ENCODE results near the gene NSMF.

DNA sequence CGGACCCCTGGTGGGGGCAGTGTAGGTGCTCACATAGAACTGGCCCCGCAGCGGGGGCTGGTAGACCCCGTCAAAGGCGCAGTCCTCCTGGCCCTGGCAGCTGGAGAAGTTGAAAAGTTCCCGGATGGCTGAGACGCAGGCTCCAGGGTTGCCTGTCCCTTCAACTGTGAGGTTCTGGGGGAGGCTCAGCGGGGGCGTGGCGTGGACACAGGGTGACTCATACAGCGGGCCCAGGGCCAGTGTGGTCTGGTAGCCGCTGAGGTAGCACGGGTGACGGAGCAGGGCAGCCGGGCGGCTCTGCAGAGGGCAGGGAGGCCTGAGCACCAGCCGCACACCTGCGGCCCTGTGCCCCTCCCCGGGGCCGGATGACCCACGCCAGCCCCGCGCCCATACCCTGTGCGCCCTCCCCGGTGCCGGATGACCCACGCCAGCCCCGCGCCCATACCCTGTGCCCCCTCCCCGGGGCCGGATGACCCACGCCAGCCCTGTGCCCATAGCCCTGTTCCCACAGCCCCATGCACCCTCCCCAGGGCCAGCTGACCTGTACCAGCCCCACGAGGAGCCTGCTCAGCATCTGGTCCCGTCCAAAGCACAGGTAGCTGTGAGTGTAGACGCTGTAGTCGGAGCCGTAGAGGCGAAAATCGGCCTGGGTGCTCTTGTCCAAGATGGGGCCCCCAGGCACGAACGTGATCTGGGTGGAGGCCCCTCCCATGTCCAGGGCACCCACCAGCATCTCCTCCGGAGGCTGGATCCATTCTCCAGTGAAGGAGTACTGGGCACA is 23.0 kb downstream of the NSMF start:
- TF ChIP-seq, protein P1, sequence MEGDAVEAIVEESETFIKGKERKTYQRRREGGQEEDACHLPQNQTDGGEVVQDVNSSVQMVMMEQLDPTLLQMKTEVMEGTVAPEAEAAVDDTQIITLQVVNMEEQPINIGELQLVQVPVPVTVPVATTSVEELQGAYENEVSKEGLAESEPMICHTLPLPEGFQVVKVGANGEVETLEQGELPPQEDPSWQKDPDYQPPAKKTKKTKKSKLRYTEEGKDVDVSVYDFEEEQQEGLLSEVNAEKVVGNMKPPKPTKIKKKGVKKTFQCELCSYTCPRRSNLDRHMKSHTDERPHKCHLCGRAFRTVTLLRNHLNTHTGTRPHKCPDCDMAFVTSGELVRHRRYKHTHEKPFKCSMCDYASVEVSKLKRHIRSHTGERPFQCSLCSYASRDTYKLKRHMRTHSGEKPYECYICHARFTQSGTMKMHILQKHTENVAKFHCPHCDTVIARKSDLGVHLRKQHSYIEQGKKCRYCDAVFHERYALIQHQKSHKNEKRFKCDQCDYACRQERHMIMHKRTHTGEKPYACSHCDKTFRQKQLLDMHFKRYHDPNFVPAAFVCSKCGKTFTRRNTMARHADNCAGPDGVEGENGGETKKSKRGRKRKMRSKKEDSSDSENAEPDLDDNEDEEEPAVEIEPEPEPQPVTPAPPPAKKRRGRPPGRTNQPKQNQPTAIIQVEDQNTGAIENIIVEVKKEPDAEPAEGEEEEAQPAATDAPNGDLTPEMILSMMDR (conservative IDR thresholded peaks at IDR 0.05; ENCODE audit: low read length): no peak
- no peak for TF ChIP-seq EZH2phosphoT487 (IDR thresholded peaks at IDR 0.05; ENCODE audit: borderline replicate concordance)
